Stimulated activated CD8-positive, alpha-beta memory T cell treated with anti-CD3 and anti-CD28 coated beads, Interleukin-7, amount 100 ng/mL, for 48 hours (primary cell): ENCODE measurements around the gene HTR5A.
"Not testable (repeated sequence)": the region's sequence is repeated elsewhere in the genome, so short reads cannot be mapped to it uniquely, and the experiment has no call there.

Source experiments
- DNase-seq, 2 donors: peaks; one replicate each; pipeline ENCODE4 v3.0.0-alpha.2; 2020; ENCODE audit warnings: low read depth in 1 of 2; ENCODE audit errors: extremely low read depth in 1 of 2

HTR5A gene

DNA sequence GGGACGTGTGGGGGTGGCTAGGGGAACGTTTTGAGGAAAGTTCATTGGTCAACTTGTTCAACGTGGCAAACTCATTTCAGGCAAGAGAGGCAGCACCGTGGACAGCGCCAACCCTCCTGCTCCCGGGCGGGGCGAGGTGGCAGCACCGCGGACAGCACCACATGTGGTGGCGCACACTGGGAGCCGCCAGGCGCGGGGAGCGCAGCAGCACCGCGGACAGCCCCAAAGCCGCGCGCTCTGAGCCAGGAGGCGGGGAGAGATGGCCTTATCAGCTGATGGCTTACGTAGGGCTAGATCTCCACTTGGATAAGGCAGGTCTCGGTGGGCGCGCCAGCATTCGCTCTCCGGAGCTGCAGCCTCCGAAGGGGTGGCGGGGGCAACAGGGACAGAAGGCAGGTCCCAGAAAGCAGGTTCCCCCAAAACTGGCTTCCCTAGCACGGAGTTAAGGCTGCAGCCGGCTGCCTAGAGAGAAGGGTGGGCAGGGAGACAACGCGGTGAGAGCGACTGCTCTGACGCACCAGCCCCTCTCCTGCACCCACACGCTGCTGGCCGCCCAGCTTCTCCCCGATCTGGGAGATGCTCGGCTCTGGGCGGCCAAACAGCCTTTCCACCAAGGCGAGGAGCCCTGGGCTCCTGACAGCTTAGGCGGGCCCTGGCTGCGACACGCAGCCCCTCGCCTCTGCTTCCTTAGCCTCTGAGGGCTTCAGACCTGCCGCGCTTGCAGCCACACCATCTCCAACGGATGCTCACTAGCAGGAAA lies at the start of gene HTR5A:
TSS of gene HTR5A (plus strand) at position 333 of the 760 bp plus-strand sequence. CDS start 576 bp downstream, outside the sequence.
- DNase-seq: peak; percentile 52 to 60

DNA sequence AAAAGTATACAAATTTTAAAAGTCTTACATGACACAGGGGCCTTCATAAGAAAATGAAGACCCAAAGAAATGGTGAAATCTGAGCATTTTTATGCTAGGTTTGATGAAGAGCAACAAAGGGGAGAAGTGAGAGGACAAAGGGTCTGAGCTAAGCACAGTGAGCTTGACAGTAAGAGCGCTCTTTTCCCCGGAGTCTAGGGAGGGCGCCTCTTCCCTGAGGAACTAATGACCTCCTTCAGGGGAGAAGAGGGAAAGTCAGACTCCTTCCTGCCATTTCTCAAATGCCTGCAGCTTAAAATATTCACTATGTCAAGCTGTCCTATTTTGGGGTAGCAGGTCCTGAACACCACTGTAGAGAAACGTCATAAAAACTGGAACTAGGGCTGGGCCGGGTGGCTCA lies 49.1 kb upstream of the HTR5A start:
- no peak for DNase-seq

DNA sequence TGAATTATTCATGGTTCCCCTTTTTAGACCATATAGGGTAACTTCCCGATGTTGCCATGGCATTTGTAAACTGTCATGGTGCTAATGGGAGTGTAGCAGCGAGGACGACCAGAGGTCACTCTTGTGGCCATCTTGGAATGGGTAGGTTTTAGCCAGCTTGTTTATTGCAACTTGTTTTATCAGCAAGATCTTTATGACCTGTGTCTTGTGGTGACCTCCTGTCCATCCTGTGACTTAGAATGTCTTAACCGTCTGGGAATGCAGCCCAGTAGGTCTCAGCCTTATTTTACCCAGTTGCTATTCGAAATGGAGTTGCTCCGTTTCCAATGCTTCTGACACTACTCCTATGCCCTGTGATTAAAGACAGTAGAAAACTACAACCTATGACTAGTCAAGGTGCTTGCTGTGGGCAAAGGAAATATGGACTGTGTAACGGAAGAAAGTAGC lies 48.4 kb upstream of the HTR5A start:
- no peak for DNase-seq

DNA sequence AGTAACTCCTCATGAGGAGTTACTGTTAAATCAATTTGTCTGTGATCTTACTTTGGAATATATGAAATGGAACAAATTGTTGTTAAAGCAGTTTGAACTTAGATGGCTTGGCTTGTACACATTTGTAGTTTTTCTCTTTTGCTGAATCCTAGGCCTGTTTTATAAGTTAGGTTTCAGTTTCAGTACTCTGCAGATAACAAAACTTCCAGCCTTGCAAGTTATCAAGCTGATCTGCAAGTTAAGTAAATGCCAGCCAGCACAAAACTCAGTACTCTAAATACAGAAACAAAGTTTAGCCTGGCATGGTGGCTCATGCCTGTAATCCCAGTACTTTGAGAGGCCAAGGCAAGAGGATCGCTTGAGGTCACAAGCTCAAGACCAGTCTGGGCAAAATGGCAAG lies 42.2 kb upstream of the HTR5A start:
- DNase-seq: no peak

DNA sequence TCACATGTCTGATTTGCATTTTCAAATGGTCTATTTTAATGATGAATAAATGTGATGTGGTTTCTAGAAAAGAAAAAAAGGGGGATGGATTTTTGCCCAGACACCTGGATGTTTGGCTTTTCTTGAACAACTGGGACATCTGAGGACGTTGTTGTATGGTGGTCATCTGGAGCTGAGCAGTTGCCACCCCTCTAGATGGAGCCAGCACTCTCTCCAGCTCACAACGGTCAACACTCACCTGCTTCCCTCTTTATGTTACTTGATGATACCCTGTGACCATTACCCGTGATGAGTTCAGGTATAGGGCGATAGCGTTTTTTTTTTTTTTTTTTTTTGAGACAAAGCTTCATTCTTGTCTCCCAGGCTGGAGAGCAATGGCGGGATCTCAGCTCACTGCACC lies 37.1 kb upstream of the HTR5A start:
- no peak for DNase-seq

DNA sequence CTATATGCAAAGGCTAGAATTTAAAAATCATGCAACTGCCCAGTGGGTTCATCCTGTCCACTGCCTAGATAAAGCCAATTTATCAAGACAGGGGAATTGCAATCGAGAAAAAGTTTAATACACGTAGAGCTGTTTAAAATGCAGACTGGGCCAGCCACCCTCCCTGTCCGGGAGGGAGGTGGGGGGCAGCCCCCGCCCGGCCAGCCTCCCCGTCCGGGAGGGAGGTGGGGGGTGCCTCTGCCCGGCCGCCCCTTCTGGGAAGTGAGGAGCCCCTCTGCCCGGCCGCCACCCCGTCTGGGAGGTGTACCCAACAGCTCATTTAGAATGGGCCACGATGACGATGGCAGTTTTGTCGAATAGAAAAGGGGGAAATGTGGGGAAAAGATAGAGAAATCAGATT lies 35.6 kb upstream of the HTR5A start:
- not testable (repeated sequence) for DNase-seq

DNA sequence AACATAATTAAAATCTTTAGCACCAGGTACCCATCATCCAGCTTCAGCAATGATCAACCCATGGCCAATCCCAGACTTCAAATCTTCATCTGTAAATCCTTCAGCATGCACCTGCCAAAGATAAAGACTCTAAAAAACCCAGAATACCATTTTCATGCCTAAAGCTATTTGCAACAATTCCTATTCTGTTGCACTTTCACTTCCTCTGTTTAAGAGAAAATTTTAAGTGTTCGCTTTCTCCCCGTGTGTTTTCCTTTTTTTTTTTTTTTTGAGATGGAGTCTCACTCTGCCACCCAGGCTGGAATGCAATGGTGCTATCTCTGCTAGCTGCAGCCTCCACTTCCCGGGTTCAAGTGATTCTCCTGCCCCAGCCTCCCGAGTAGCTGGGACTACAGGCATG lies 31.8 kb upstream of the HTR5A start:
- no peak for DNase-seq

DNA sequence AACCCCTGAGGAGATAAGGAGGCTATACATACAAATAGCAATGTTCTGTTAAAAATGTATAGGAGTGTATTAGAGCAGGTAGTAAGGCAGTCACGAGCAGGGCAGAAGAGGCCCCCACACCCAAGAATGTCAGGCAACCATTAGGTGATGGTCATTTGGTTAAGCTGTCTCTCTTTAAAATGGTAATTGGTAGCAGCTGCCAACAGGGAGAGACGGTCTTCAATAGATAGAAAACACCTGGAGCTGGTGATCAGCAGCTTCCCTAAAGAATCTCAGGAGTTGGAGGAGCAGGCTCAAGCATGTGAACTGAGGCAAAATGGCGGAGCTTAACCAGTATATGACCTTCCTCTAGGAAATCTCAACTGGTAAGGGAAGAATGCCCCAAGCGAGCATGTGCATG lies 26.4 kb upstream of the HTR5A start:
- DNase-seq: no peak

DNA sequence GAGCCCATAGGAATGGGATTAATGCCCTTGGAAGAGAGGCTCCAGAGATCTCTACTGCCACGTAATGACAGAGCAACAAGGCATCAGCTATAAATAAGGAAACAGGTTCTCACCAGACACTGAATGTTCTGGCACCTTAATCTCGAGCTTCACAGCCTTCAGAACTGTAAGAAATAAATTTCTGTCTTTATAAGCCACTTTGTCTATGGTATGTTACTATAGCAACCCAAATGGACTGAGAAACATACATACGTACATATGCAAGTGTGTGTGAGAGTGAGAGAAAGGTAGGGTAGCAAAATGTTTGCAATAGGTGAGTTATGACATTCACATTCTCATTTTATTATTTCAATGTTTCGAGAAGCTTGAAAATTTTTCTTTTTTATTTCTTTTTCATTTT lies 22.1 kb upstream of the HTR5A start:
- DNase-seq: no peak

DNA sequence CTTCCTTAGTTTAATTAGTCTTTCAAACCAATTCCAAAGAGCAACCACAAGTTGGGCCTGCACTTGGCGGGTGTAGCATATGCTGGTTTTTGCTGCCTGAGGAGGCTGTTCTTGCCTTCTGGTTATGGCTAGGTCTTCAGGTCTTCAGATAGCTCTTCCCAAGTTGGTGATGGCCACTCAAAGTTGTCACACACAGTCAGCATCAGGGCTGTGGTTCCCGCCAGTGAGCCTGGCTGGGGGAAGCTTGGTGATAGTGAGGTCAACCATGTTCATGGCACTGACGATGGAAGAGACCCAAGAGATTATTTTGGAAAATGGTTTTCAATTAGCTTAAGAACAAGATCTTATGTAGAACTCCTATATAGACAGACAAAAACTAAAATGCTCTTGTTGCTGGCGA lies 18.8 kb upstream of the HTR5A start:
- DNase-seq: no peak

DNA sequence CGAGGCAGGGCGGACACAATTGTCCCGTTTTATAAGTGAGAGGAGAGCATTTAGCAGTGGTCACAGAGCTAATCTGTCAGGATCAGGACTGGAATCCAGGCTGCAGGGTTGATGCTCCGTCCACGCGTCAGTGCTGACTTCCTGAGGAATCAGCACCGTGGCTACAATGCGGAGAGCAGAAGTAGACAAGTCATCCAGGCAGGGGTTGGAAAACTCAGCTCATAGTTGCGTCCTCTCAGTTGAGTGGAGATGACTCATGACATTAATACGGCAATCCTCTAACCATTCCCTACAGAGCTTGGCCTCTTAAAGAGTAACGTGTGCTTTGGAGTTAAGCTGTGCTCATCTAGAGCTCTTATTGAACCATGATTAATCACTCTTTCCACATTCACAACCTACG lies 17.1 kb upstream of the HTR5A start:
- no peak for DNase-seq

DNA sequence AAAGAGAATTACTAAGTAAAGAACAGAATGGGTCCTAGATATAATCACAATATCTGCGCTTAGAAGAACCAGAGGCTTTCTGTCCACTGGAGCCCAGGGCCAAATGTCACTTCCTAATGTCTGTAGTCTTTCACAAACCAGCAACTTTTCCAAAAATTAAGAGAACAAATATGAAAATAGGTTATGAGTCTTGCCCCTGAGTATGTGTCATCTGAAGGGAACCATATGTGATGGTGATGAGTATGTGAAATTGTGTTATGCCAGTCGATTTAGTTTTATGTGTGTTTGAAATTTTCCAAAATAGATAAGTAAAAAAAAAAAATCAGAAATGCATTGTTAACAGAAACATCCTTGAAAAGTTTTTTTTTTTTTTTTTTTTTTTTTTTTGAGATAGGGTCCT lies 15.4 kb upstream of the HTR5A start:
- DNase-seq: no peak

DNA sequence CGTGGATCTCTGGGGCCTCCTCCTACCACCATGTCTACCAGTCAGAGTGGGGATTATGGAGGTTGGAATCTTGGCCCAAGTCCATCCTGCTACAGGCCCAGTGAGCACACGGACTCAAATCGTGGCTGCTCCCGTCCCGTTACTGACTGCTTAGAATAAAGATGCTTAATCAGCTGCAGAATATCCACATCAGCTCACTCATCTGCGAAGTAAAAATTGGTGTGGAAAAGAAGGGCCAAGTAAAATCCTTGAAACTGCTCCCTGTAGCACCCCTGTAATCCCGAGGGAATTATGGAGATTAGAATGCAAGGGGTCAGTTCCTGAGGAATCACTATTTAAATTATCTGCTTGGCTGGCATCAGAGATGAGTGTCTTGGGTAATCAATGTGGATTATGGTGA lies 13.0 kb upstream of the HTR5A start:
- DNase-seq: no peak

DNA sequence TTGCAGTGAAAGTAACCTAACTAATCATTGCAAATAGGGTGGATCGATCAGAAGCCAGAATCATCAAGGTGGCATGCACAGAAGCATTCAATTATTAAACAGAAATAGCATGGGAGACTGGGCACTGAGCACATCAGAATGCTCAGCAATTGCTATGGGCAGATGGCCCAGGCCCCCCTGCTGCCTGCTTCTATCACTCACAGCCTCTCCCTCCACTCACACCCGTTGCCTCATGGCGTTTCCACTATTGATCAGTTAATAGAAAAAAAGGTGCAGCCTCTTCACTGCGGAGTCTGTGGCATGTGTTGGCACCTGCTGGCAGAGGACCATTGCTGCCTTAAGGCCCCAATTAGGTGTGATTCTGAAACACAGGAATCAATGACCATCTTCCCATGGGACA lies 11.2 kb upstream of the HTR5A start:
- no peak for DNase-seq

DNA sequence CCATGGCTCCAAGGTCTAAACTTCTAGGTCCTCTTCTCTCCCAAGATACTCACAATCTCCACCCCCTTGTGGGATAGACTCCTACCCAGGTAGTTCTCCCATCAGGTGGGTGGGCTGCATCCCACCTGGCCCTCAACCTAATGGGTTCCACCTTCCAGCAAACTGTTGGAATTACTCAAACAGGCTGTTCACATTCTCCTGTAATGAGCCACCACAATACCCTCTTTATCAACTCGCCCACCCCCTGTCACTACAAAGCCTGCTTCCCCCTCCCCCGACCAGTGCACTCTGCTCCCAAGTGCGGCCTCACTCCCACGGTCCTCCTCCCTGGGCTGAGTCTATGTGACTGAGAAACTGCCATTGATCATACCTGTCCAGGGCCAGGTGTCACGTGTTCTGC lies 10.4 kb upstream of the HTR5A start:
- DNase-seq: no peak

DNA sequence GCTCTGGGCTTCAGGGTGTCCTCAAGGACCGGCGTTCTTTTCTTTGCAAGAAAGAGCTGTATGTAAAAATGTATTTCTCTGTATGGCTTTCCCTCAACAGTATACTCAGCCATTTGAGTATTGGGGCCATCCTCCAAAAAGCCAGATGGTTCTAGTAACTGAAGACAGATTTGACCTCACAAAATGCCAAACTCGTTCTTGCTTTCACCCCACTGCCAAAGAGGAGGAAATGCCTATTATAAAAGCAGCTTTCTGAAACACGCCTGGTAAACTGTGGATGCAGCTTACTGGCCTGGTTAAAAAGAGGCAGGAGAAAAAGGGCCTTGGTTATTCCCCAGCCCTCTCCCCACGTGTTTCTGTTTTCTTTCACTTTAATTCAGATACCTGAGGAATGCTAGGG lies 7.7 kb upstream of the HTR5A start:
- no peak for DNase-seq

DNA sequence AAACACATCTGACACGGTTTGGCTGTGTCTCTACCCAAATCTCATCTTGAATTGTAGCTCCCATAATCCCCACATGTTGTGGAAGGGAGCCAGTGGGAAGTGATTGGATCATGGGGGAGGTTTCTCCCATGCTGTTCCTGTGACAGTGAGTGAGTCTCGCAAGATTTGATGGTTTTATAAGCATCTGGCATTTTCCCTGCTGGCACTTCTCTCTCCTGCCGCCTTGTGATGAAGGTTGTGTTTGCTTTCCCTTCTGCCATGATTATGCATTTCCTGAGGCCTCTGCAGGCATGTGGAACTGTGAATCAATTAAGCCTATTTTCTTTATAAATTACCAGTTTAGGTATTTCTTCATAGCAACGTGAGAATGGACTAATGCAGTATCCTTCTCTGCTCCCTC lies 5.9 kb upstream of the HTR5A start:
- no peak for DNase-seq

DNA sequence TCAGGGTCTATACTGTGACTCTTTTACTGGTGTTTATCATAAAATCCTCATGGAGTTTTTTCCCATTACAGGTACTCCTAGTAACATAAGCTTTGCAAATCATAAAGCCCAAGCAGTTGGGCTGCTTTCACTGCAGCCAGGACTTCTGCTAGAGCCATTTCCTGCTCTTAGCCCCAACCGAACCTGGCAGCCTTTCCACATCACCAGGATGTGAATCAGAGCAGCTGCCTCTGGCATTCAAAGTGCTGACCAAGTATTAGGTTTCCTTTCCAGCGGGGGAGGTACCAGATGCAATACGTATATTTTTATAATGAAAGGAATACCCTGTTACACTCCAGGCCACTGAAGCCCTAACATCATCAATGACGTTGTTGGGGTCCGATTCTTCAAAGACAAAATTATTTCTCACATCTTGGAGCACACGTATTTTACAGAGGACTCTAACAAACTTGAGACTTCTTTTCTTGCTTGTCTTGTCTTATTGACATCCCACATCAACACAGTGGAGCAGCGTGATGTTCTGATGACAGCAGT lies 3.6 kb upstream of the HTR5A start:
- DNase-seq: no peak

DNA sequence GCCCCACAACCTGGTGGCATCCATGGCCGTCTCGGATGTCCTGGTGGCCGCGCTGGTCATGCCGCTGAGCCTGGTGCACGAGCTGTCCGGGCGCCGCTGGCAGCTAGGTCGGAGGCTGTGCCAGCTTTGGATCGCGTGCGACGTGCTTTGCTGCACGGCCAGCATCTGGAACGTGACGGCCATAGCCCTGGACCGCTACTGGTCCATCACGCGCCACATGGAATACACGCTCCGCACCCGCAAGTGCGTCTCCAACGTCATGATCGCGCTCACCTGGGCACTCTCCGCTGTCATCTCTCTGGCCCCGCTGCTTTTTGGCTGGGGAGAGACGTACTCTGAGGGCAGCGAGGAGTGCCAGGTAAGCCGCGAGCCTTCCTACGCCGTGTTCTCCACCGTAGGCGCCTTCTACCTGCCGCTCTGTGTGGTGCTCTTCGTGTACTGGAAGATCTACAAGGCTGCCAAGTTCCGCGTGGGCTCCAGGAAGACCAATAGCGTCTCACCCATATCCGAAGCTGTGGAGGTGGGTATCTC lies 1.1 kb downstream of the HTR5A start:
- DNase-seq: no peak

DNA sequence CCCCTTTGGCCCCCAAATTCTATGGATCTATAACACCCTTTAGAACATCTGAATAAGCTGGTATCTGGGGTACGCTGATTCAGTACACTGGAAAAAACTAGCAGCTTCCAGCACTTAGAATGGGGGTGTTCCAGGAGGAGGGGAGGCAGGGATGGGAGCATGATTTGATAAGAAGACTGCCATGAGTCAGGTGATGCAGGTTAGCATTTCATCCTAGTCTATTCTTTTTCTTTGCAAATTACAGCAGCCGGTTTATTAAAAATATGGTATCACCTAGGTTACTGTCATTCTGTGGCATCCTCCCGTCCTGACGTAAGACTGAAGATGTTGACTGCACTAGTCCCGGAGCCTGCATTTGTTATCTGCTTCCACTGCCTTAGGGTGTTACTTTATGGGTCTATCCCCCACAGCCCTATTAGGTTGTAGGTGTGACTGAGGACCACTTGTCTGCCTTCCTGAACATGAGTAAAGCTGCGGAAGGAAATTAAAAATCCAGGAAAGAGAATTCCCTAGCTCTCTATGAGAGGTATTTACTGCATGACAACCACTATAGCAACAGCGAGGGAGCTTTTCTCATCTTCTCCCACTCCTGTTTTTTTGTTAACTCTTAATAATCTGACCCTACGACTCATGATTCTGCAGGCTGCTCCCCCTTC lies 1.9 kb downstream of the HTR5A start:
- DNase-seq: no peak

DNA sequence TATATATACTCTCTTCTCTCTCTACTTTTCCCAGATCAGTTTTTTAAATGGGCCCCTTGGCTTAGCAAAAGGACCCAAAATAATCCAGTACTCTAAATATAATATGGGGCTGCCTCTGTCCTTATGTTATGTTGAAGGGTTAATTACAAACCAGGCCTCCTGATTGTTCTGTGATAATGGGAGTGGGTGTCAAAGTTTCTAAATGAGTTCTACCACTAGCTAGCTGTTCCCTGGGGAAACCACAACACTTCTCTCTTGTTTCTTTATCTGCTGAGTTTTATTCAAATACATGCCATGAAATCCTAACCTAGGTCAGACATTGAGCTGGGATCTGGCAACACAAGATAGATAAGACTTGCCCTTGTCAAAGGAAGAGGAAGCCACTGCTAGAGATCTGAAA lies 3.8 kb downstream of the HTR5A start:
- no peak for DNase-seq

DNA sequence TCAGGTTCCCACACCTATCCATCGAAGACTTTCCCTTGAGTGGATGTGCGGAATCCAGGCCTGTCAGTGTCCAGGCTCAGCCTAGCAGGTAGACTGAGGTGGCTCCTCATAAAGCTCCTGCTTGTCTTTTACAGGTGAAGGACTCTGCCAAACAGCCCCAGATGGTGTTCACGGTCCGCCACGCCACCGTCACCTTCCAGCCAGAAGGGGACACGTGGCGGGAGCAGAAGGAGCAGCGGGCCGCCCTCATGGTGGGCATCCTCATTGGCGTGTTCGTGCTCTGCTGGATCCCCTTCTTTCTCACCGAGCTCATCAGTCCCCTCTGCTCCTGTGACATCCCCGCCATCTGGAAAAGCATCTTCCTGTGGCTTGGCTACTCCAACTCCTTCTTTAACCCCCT lies 13.9 kb downstream of the HTR5A start:
- DNase-seq: no peak
